Frontal cortex (tissue), 4 donors: ENCODE data around the gene NUP54. TPM values are rescaled to one million over a fixed set of nuclear protein-coding genes. Genes with fewer than 3 reads are reported as not detected.

ENCODE experiments used
- DNase-seq, 2 donors: peaks; one replicate each; pipeline ENCODE4 v3.0.0; 2012; ENCODE audit warnings: low spot score in 2 of 2
- FAIRE-seq: peaks from 2 replicates; lab custom pipeline; 2012; peaks lifted over from hg19 to GRCh38; lab: Jason Lieb, UNC
- total RNA-seq: library from RNA; depleted of rRNA; stranded (reverse); fragments of >200 nt; gene quantifications from one replicate; pipeline ENCODE4 v1.2.3, GENCODE V29; 2014
- donor health status: control.
- donor health status: control.
- donor health status: control.

Gene NUP54
- total RNA-seq, 1 donor from 2014 or later: 128 TPM

DNA sequence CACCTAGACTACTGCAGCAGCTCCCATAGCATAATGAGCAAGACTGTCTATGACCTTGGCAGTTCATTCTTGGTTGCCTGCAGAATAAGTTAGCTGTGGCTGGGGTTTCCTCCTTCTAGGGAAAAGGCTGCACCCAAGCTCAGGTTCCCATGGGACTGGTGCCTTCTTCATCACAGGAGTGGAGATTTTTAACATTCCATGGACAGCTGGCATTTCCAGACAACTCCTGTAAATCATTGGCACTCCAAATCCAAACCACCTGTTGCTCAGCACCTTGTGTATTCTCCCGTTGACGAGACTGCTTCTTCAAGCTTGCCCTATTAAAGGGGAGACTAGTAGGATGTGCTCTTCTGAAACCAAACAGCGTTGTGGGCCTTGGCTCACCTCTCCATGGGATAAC lies 7.8 kb upstream of the NUP54 start:
- FAIRE-seq: no peak

DNA sequence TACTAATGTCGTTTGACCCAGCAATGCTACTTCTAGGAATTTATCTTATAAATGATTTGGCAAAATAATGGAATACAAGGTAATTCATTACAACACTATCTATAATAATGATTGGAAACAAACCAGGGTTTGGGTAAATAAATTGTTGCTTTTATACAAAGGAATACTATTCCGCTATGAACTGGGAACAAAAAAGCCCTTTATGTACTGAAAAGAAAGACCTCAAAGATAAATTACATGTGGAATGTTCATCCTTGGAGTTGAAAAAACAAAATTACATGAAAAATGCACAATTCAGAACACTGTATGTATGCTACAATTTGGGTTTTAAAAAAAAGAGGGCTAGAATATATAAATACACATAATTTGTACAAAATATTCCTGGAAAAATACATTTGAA lies 5.2 kb upstream of the NUP54 start:
- DNase-seq (no peak), FAIRE-seq (peak; percentile 91)

More for the DNA sequence above, 7.8 kb upstream of the NUP54 start:
- DNase-seq: no peak

DNA sequence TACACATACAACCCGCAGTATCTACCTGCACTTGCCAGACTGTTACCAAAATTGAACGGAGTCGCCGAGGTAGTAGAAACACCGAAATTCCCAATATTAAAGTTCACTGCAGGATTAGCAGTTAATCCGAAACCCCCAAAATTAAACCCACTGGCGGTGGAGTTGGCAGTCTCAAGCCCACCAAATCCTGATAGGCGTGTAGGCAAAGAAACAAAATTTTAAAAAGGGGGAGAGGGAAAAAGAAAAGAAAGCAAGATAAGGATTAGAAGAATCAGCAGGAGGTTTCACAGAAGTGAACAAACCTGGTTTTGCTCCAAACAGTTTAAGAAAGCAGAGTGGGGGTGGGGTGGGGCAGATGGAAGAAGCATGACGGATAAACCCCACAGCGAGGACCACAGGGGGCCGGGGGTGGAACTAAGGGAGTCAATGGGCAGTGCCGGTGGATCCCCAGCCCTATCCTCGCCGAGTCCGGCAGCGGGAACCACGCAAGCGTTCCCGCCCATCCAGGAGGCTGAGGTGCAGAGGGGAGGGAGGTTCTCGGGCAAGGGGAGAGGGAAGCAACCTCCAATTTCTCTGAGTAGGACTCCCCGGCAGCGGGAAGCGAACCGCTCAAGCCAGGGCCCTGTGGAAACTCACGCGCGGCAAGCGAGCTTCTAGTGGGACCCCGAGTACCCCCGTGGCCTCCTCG lies 599 bp downstream of the NUP54 start:
- peak; percentile 10 to 54 for DNase-seq
- FAIRE-seq: no peak

DNA sequence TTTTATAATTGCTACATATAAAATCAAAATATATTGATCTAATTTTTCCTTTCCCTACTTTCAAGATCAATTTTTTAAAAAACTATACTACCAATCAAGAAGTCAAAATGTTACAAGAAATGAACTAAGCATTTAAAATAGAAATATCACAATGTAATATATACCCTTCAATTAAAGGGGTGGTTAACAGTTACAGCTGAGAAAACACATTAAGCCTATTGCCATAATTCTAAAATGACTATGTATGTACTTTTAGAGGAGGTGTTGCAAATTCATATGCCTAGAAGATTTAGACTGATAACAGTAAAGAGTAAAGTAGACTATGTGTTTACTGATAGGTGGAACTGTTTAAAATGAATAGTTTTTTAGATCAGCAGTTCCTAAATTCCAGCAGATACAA lies 3.7 kb downstream of the NUP54 start:
- FAIRE-seq (peak; percentile 30), DNase-seq (no peak)

DNA sequence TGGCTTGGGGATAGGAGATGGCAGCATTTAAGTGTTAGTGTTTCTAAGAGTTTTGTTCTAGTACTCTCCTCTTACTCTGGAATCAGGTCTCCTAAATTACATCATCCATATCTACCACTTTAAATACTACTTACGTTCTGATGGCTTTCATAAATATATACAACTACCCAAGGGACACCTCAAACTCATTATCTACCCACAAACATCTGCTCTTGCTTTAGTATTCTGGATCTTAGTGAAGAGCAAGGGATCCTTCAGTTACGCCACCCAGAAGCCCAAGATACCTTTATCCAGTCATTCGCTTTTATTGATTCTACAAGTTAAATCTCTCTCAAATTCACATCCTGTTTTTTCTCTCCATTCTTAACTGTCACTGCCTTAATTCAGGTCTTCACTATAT lies 7.0 kb downstream of the NUP54 start:
- FAIRE-seq (no peak), DNase-seq (no peak)

DNA sequence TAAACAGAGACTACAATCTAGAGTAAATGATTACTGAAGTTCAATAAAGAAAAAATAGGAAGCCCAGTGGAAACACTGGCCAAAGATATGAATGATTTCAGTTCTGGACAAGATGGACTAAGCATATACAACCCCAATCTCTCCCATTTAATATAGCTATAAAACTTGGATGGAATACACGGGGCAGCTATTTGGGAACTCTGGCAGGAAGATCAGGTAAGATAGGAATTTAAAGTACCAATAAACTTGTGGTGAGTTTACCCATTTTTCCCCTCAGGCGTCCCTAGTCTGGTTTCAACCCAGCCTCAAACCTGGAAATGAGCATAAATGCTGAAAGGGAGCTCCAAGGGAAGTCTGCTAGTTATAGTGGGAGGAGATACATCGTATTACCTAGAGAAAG lies 20.4 kb downstream of the NUP54 start:
- no peak for FAIRE-seq

DNA sequence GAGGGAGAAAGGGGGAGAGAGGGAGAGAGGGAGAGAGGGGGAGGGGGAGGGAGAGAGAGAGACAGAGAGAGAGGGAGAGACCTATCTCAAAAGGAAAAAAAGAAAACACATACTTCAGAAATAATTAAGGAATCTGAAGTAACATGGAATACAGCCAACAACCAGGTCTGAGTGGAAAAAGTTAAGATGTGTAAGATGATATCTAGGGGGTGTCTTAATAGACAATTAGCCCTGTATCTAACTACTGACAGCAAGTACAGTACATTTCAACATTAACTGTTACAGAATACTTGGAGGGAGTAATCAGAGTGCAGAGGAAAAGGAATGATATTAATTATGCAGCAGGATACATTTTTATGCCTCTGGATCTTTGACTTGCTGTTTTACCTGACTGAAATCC lies 22.4 kb downstream of the NUP54 start:
- no peak for FAIRE-seq
- DNase-seq: no peak

More for the DNA sequence above, 20.4 kb downstream of the NUP54 start:
- no peak for DNase-seq

DNA sequence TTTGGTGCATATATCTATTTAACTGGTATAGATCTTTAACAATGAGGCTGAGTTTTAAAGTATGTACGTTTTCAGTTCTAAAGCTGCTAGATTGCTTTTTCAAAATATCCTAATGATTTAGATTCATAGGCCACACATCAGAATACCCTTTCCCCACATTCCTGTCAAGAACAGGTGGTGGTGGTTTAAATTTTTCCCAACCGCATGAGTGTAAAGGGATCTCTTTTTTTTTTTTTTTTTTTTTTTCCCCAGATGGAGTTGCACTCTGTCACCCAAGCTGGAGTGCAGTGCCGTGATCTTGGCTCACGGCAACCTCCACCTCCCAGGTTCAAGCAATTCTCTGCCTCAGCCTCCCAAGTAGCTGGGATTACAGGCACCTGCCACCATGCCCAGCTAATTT lies 28.0 kb downstream of the NUP54 start:
- DNase-seq (no peak), FAIRE-seq (no peak)

DNA sequence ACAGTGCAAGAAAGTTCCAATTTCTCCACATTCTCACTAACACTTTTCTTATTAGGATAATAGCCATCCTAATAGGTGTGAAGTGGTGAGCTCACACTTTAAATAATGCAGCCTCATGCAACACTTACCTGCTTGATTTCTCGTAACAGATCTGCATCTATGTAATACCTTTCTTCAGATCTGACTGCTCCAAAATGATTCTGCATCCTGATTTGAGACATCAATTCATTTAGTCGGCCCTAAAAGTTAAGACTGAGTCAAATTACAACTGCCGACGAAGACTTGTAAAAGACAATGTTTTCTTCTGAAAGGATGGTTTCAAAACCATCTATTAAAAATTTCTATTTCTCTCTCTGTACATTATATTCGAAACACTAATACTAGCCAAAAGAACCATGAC lies 30.7 kb downstream of the NUP54 start:
- no peak for FAIRE-seq
- no peak for DNase-seq

DNA sequence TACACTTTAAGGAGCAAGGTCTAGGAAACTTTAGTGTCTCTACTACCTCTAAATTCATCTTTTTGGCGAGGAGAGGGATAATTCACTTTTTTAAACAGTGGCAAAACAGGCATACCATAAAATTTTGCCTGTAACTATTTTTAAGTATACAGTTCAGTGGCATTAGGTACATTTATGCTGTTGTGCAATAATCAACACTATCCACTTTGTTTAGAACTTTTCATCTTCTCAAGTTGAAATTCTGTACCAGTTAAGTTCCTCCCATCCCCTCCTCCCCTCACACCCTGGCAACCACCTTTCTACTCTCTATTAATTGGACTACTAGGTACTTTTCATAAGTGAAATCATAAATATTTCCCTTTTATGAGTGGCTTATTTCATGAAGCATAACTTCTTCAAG lies 31.4 kb downstream of the NUP54 start:
- FAIRE-seq (no peak), DNase-seq (no peak)

DNA sequence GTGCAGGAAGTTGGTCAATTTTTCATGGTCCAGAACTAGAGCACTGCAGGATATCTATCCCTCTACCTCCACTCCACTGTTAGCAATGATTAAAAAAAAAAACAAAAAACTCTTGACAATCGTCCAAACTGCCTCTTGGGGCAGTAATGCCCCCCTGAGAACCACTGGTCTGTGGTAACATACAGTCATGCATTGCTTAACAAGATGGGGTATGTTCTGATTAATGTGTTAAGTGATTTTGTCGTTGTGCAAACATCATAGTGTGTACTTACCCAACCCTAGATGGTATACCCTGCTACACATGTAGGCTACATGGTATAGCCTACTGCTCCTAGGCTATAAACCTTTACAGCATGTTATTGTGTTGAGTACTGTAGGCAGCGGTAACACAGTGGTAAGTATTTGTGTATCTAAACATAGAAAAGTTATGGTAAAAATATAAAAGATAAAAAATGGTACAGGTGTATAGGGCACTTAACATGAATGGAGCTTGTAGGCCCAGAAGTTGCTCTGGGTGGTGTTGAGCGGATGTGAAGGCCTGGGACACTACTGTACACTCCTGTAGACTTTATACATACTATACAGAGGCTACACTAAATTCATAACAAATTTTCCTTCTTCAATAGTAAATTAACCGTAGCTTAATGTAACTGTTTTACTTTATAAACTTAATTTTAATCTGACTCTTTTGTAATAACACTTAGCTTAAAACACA lies 39.6 kb downstream of the NUP54 start:
- DNase-seq (no peak), FAIRE-seq (peak; percentile 58)

DNA sequence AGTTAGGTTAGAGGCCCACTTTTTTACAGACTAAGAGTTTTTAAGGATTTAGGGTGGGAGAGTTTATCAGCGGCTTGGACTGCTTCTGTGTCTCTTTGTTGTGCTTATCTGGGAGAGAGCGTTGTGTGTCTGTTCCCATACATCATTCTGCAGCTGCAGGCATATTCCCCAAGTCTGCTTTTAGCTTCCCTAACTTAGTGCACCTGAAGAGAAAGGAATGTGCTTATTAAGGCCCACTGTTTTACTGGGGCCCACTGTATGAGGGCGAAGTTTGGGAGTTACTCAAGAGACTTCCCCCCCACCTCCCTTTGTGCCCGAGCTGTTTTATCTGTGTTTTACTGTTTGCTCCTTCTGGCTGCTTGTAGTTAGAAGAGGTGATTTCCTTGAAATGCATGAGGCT lies 41.8 kb downstream of the NUP54 start:
- no peak for FAIRE-seq

DNA sequence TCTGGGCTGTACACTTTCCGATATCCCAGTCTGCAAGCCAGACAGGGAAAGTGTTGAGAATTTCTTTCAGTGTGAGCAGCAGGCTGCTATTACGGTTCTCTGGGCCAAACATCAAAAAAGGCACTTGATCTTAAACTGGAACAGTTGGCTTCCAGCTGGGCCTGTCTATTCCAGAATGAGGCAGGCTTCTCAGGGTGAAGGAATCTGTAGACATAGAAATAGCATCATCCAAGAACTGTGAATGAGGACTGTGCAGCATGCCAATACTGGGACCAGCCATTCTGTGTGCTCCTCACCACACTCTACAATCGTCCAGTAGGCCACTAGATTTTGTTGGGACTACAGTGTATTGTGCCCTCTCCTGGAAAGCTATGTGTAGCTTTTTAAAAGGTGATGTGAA lies 42.5 kb downstream of the NUP54 start:
- DNase-seq: peak in 1 of 2 donors; percentile 10
- FAIRE-seq: no peak

More for the DNA sequence above, 41.8 kb downstream of the NUP54 start:
- no peak for DNase-seq

DNA sequence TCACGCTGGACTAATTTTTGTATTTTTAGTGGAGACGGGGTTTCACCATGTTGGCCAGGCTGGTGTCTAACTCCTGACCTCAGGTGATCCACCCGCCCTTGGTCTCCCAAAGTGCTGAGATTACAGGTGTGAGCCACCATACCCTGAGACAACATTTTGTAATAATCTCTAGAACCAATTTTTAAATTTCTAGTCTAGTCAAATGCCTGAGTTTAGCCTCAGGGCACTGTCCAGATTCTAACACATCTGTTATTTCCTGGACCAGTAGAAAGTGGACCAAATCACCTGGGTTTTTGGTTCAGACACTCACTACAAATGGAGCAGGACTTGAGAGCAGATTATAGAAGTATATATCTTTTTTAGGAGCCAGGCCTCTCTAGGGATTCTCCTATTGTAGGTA lies 52.1 kb downstream of the NUP54 start:
- DNase-seq (no peak), FAIRE-seq (no peak)

DNA sequence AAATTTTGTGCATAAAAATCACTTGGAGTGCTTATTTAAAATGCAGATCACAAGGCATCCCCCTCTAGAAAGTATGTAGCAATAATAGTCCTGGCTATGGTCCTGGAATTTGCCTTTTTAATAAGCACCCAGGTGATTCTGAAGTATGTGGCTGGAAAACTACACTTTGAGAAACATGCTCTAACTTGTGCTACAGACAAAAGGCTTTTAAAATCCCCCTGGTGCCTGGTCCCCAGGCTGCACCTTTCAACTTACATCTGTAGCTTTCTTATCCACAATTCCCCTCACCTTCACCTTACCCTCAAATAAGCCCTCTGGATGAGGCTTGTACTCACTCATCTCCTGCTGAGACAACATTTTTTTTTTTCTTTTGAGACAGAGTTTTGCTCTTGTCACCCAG lies 52.6 kb downstream of the NUP54 start:
- FAIRE-seq (no peak), DNase-seq (no peak)

DNA sequence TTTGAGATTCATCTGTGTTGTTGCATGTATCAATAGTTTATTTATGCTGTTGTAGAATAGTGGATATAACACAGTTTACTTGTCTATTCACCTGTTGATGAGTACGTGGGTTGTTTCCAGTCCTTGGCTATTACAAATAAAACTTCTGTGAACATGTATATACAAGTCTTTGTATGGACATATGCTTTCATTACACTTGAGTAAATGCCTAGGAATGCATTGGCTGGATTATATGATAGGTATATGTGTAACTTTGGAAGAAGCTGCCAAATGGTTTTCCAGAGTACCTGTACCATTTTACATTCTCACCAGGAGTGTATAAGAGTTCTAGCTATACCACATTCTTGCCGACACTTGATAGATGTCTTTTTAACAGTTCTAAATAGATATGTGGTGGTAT lies 57.1 kb downstream of the NUP54 start:
- DNase-seq (no peak), FAIRE-seq (no peak)

DNA sequence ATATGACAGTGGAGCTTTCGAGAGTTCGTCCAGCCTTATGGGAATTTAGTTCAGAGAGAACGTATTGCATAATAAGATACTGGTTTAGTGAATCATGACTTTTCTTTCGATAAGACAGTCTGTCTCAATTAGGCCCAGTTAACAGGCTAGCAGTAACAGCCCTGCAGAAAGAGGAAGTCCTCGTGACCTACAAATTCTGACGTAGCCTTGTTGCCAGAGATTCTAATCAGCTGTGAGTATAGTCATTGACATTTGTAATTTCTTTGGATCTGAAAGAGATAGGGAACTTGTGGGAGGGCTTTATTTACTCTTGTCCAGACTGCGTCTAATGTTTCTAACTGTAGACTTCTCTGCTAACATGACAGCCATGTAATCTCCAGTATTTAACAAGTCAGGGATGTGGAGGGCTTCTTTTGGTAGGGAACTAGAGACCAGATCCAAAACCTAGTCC lies 57.9 kb downstream of the NUP54 start:
- DNase-seq: no peak
- FAIRE-seq: no peak

DNA sequence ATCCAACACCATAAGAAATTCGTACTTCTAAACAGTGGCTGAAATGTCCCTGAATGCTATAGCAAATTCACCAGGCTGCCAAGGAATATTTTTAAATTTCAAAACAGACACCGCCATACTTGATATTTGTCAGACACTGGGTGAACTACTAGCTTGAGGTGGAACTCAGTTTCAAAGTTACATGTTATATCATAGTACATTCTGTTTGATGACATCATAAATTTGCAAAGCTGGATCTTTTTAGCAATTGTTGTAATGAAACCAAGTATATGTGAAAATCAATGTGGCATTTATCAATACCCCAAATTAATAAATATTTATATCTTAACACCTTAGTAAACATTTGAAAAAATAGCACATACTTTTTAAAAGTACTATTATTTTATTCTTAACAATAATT lies 59.5 kb downstream of the NUP54 start:
- no peak for FAIRE-seq
- no peak for DNase-seq

DNA sequence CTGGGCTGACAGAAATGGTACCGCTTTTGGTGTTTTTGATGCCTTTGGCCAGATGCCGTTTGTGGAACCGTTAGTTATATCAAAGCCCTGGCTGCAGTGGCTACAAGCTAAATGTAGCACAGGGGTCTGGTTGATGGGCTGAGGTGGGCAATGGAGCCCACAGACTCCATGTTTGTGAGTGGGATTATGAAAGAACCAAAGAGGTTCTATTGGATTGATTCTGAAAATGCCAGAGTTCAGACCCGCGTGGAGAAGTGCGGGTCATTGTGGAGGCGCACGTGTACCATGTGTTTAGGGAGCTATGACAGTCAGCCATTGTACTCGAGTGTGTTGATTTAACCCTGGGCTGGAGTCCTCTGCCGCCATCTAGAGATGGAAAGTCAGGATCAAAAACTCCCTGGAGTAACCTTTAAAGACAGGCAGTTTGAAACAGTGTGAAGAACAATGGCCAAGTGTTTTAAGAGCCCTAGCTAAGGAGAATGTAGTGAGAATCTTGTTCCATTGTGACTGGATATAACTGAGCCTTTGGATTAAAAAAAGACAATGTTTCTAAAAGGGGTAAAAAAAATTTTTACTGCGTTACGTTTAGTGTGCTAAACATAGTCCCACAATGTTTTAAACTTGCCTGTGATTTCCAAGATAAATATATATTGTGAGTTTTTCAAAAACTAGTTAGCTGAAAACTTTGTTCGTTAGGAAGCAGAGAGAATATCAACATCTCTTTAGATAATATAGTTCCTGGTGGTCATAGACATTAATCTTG lies 61.0 kb downstream of the NUP54 start:
- FAIRE-seq (peak; percentile 75), DNase-seq (peak; percentile 39 to 54)

DNA sequence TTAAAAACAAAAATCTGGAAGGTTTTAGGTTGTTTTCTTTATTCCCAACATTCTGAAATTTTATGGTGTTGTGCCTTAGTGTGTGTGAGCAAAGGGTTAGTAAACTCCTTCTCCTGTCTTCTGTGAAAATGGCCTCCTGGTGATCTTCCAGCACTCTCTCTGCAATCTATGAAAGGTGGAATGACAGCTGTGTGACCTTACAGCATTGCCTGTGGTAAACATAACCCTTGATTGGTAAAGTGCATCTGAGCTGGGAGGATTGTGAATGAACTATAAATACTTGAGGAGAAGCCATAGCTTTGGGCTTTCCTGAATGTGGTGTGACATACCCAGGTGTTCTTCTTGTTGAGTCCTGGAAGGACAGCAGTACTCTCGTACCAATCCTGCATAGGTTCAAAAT lies 63.7 kb downstream of the NUP54 start:
- FAIRE-seq (no peak), DNase-seq (no peak)
